NCI-H2196 (cell line): Measurements from ENCODE around the gene PCK1.

Source experiments
- DNase-seq: peaks from one replicate; lab custom pipeline; 2025; ENCODE audit not compliant: unreplicated experiment; lab: John Stamatoyannopoulos, UW

PCK1 gene

GRCh38 chr20:57600320-57601210 is 39.7 kb downstream of the PCK1 start:
- no peak for DNase-seq

GRCh38 chr20:57601211-57601570 is 40.3 kb downstream of the PCK1 start:
- no peak for DNase-seq

- DNase-seq: no peak
These were observed 40.8 kb downstream of the PCK1 start for GRCh38 chr20:57601737-57602136.

GRCh38 chr20:57603120-57603519 is 42.2 kb downstream of the PCK1 start:
- no peak for DNase-seq

GRCh38 chr20:57605045-57605444 is 44.1 kb downstream of the PCK1 start:
- no peak for DNase-seq

- no peak for DNase-seq
These were observed 45.0 kb downstream of the PCK1 start for GRCh38 chr20:57605878-57606277.

GRCh38 chr20:57608516-57608915 is 47.6 kb downstream of the PCK1 start:
- no peak for DNase-seq

DNA sequence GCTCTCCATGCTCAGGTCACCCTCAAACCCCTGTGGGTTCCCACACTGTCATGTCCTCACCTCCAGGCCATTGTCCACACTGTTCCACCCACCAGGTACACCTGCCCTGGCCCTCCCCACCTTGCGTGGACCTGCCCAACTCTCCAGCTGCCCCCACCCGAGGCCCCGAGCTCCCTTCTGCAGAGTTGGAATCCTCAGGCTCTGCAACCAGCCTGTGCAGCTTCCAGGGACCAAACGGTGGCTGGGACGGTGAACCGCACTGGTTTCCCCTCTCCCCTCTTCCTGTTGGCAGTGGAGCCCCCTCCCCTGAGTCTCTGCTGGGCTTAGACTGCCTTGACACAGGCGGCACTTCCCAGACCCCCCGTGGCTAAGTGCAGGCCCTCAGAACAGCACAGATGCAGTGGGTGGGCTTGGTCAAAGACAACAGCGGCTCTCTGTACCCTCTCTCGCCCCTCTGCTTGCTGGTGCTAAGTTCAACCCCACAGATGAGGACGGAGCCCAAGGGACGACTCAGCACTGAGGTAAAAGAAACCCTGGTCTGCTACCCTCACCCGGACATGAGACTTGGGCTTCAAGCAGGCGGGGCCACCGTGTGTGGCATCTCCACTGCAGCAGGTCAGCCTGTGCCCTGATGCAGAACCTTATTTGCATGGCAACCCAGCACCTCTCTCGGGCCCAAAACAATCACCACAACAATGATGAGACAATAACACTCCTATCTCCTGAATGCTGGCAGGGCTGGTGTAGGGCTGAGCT is 48.4 kb downstream of the PCK1 start:
- no peak for DNase-seq

GRCh38 chr20:57609842-57610167 is 48.9 kb downstream of the PCK1 start:
- no peak for DNase-seq

GRCh38 chr20:57610261-57610952 is 49.5 kb downstream of the PCK1 start:
- no peak for DNase-seq

DNA sequence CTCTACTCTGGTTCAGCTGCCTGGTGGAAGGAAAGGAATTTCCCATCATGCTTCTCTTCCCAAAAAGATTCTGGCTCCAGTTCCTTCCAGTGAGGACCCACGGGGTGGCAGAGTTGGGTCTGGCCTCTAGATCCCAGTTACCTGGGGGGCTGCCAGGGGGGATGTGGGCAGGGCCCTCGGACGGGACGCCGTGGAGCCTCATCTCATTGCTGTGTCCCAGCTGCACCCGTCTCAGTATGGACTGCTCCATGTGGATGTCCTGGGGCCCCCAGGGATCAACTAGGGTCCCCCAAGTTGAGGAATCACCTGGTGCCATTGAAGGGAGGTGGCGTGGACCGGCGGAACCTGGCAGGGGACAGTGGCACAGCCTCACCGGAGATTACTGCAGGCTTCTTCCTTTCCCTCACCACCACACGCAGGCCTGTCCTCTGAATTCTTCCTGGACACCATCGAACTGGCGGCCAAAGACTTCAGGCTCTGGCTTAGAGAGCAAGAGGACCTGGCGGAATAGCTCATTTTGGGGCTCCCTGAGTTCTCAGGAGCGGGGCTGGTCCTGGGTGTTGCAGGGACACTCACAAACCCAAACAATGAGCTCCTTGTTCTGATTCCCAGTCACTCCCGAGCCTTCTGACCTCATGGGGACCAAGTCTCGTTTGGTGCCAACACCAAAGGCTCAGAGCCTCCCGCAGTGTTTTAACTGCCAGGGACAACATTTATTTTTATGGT is 50.8 kb downstream of the PCK1 start:
- no peak for DNase-seq

GRCh38 chr20:57612436-57612835 is 51.5 kb downstream of the PCK1 start:
- DNase-seq: no peak

GRCh38 chr20:57612916-57613315 is 52.0 kb downstream of the PCK1 start:
- DNase-seq: no peak

- DNase-seq: no peak
These were observed 52.6 kb downstream of the PCK1 start for GRCh38 chr20:57613481-57613921.

- DNase-seq: no peak
These were observed 53.9 kb downstream of the PCK1 start for GRCh38 chr20:57614490-57615444.

GRCh38 chr20:57615445-57615811 is 54.5 kb downstream of the PCK1 start:
- DNase-seq: no peak

- DNase-seq: no peak
These were observed 55.4 kb downstream of the PCK1 start for GRCh38 chr20:57616143-57616951.

GRCh38 chr20:57617079-57617795 is 56.3 kb downstream of the PCK1 start:
- DNase-seq: no peak
